HepG2 (cell line): ENCODE measurements around the gene E2F1. TPM values are rescaled to one million over a fixed set of nuclear protein-coding genes. Genes with fewer than 3 reads are reported as not detected.

Source experiments
- GATA4 ChIP-seq: sonication (generic); IDR thresholded peaks from 2 replicates; pipeline ENCODE4 v1.6.1; 2016; ENCODE audit warnings: antibody characterized with exemption, low read depth, borderline replicate concordance
- HNF1A ChIP-seq, 2 experiments: sonication (generic) in 1 of 2; formaldehyde crosslinking in 1 of 2; IDR thresholded peaks; 2 replicates each; pipeline versions ENCODE4 v1.4.0 to v1.6.1; 2016 to 2020; ENCODE audit warnings: borderline replicate concordance in 1 of 2, low read depth in 1 of 2, mild to moderate bottlenecking in 1 of 2, missing genetic modification reagents in 1 of 2
- PHF8 ChIP-seq: sonication (generic); formaldehyde crosslinking; IDR thresholded peaks from 2 replicates; pipeline ENCODE4 v1.5.0; 2020; ENCODE audit warnings: missing genetic modification reagents
- SOX5 ChIP-seq: IDR thresholded peaks from 2 replicates; pipeline ENCODE4 v1.6.1; 2016; ENCODE audit warnings: borderline replicate concordance
- THAP7 ChIP-seq: sonication (generic); formaldehyde crosslinking; IDR thresholded peaks from 2 replicates; pipeline ENCODE4 v1.8.1; 2023; ENCODE audit warnings: mild to moderate bottlenecking, missing genetic modification reagents
- ZBTB20 ChIP-seq: sonication (generic); formaldehyde crosslinking; IDR thresholded peaks from 2 replicates; pipeline ENCODE4 v1.8.1; 2023; ENCODE audit warnings: missing genetic modification reagents, low read depth, mild to moderate bottlenecking, borderline replicate concordance
- ZBTB38 ChIP-seq: sonication (generic); formaldehyde crosslinking; IDR thresholded peaks from 2 replicates; pipeline ENCODE4 v1.5.1; 2020; ENCODE audit warnings: mild to moderate bottlenecking, missing genetic modification reagents
- ZBTB40 ChIP-seq, 2 experiments: fragments of 450-650 bp in 1 of 2; sonication (generic) in 1 of 2; formaldehyde crosslinking in 1 of 2; IDR thresholded peaks; 2 replicates each; pipeline versions ENCODE4 v1.6.1 to v1.8.0; 2016 to 2022; ENCODE audit warnings: antibody characterized with exemption in 1 of 2, mild to moderate bottlenecking in 1 of 2, missing genetic modification reagents in 1 of 2
- ZNF225 ChIP-seq: sonication (generic); formaldehyde crosslinking; IDR thresholded peaks from 2 replicates; pipeline ENCODE4 v1.4.0; 2020; ENCODE audit warnings: mild to moderate bottlenecking, missing genetic modification reagents
- ZNF230 ChIP-seq: sonication (generic); formaldehyde crosslinking; IDR thresholded peaks from 2 replicates; pipeline ENCODE4 v1.4.0; 2020; ENCODE audit warnings: mild to moderate bottlenecking, missing genetic modification reagents
- ZNF24 ChIP-seq: fragments of 450-650 bp; IDR thresholded peaks from 2 replicates; pipeline ENCODE4 v1.6.1; 2017; ENCODE audit warnings: antibody characterized with exemption, mild to moderate bottlenecking
- ZNF343 ChIP-seq: sonication (generic); formaldehyde crosslinking; IDR thresholded peaks from 2 replicates; pipeline ENCODE4 v1.4.0; 2020; ENCODE audit warnings: mild to moderate bottlenecking, missing genetic modification reagents
- ZNF350 ChIP-seq: sonication (generic); formaldehyde crosslinking; IDR thresholded peaks from 2 replicates; pipeline ENCODE4 v1.4.0; 2020; ENCODE audit warnings: mild to moderate bottlenecking, low read depth, missing genetic modification reagents, borderline replicate concordance
- polyA plus RNA-seq, 8 experiments: library from polyadenylated mRNA; depleted of rRNA in 3 of 8; stranded (reverse) in 7 of 8; unstranded in 1 of 8; fragments of >200 nt; fragmentation: Illumina TruSeq in 4 of 8; extraction: Trizol in 4 of 8; gene quantifications; 2 replicates each; pipeline versions ENCODE4 v1.2.1 to v1.2.3, GENCODE V29; 2011 to 2016; ENCODE audit warnings: low read depth in 4 of 8, missing spikeins in 1 of 8, mixed read lengths in 1 of 8; ENCODE audit not compliant: insufficient read depth in 1 of 8
- total RNA-seq, 5 experiments: library from RNA; depleted of rRNA; stranded (reverse); fragments of >200 nt; fragmentation: Illumina TruSeq; extraction: Trizol; gene quantifications; 2 replicates each; pipeline ENCODE4 v1.2.3, GENCODE V29; 2016; ENCODE audit warnings: low read depth in 1 of 5

Gene E2F1
- total and polyA plus RNA-seq, 2 of the 13 experiments (the other 11 are each of a cell fraction or from before 2014, with no cell fraction given), result 25.5 to 39.4 TPM

GRCh38 chr20:33672426-33673113, 13.6 kb downstream of the E2F1 start (continued):
- TF ChIP-seq ZBTB40 (IDR thresholded peaks at IDR 0.05) (no peak), ZBTB40 (CRISPR knock-in tag; IDR thresholded peaks at IDR 0.05) (peak; percentile 53; the same call in 1 of the 2 replicates), ZNF24 (no peak), ZBTB38 (CRISPR knock-in tag) (peak; percentile 55; the same call in 1 of the 2 replicates), ZNF343 (CRISPR knock-in tag) (0 out of 2 replicates have a peak, but pooled peaks have one; percentile 3), ZNF350 (CRISPR knock-in tag) (peak; percentile 59; the same call in 1 of the 2 replicates), THAP7 (CRISPR knock-in tag) (no peak), ZNF230 (CRISPR knock-in tag) (peak; percentile 69), GATA4 (0 out of 2 replicates have a peak, but pooled peaks have one; percentile 9), SOX5 (CRISPR knock-in tag) (no peak), ZNF225 (CRISPR knock-in tag) (no peak), HNF1A (IDR thresholded peaks at IDR 0.05; ENCODE audit: low read depth) (no peak), HNF1A (CRISPR knock-in tag; IDR thresholded peaks at IDR 0.05; ENCODE audit: borderline replicate concordance) (peak; percentile 14; the same call in 1 of the 2 replicates), ZBTB20 (CRISPR knock-in tag) (0 out of 2 replicates have a peak, but pooled peaks have one; percentile 34), PHF8 (CRISPR knock-in tag) (no peak; the same call in 1 of the 2 replicates)
